ENCODE data around the gene PTCD2. TPM values are rescaled to one million over a fixed set of nuclear protein-coding genes. Genes with fewer than 3 reads are reported as not detected.

The PTCD2 gene
- total RNA-seq, 1 donor from 2014 or later: 6.7 TPM

- Mint-ChIP-seq H3K27me3 (ENCODE audit: unreplicated experiment) (peaks cover 5% of the 10 kb centered on the region), H3K36me3 (ENCODE audit: unreplicated experiment) (no peaks in the 10 kb centered on the region), H3K4me3 (ENCODE audit: unreplicated experiment) (no peak overlapping the region), H3K9me3 (ENCODE audit: unreplicated experiment) (no peaks in the 10 kb centered on the region), H3K27ac (ENCODE audit: unreplicated experiment) (no peak overlapping the region), H3K4me1 (ENCODE audit: low read depth, unreplicated experiment) (peaks cover 8% of the 10 kb centered on the region)
- no peak for TF ChIP-seq CTCF (IDR thresholded peaks at IDR 0.05; ENCODE audit: partially characterized antibody, unreplicated experiment)
- DNase-seq: no peak
Observed at GRCh38 chr5:72379936-72380335, 59.8 kb downstream of the PTCD2 start.

- TF ChIP-seq CTCF (IDR thresholded peaks at IDR 0.05; ENCODE audit: partially characterized antibody, unreplicated experiment): no peak
- peaks cover 8% of the 10 kb centered on the region for H3K4me1 Mint-ChIP-seq (ENCODE audit: low read depth, unreplicated experiment)
- H3K27ac Mint-ChIP-seq (ENCODE audit: unreplicated experiment): no peak overlapping the region
- no peaks in the 10 kb centered on the region for H3K9me3 Mint-ChIP-seq (ENCODE audit: unreplicated experiment)
- no peak overlapping the region for H3K4me3 Mint-ChIP-seq (ENCODE audit: unreplicated experiment)
- H3K36me3 Mint-ChIP-seq (ENCODE audit: unreplicated experiment): no peaks in the 10 kb centered on the region
- H3K27me3 Mint-ChIP-seq (ENCODE audit: unreplicated experiment): peaks cover 2% of the 10 kb centered on the region
- no peak for DNase-seq
Observed at GRCh38 chr5:72380492-72381274, 60.5 kb downstream of the PTCD2 start.

- H3K27me3 Mint-ChIP-seq (ENCODE audit: unreplicated experiment): no peaks in the 10 kb centered on the region
- no peak overlapping the region for H3K27ac Mint-ChIP-seq (ENCODE audit: unreplicated experiment)
- TF ChIP-seq CTCF (IDR thresholded peaks at IDR 0.05; ENCODE audit: partially characterized antibody, unreplicated experiment): no peak
Observed at GRCh38 chr5:72383280-72383679, 63.1 kb downstream of the PTCD2 start.

GRCh38 chr5:72383726-72384125 lies 63.6 kb downstream of the PTCD2 start:
- no peaks in the 10 kb centered on the region for H3K36me3 Mint-ChIP-seq (ENCODE audit: unreplicated experiment)
- H3K27me3 Mint-ChIP-seq (ENCODE audit: unreplicated experiment): no peaks in the 10 kb centered on the region
- DNase-seq: no peak
- no peak overlapping the region for H3K4me3 Mint-ChIP-seq (ENCODE audit: unreplicated experiment)
- TF ChIP-seq CTCF (IDR thresholded peaks at IDR 0.05; ENCODE audit: partially characterized antibody, unreplicated experiment): no peak
- no peaks in the 10 kb centered on the region for H3K9me3 Mint-ChIP-seq (ENCODE audit: unreplicated experiment)
- no peak overlapping the region for H3K27ac Mint-ChIP-seq (ENCODE audit: unreplicated experiment)
- H3K4me1 Mint-ChIP-seq (ENCODE audit: low read depth, unreplicated experiment): no peaks in the 10 kb centered on the region

More at GRCh38 chr5:72383280-72383679, 63.1 kb downstream of the PTCD2 start:
- H3K4me3 Mint-ChIP-seq (ENCODE audit: unreplicated experiment): no peak overlapping the region
- no peaks in the 10 kb centered on the region for H3K9me3 Mint-ChIP-seq (ENCODE audit: unreplicated experiment)
- H3K36me3 Mint-ChIP-seq (ENCODE audit: unreplicated experiment): no peaks in the 10 kb centered on the region
- peaks cover 3% of the 10 kb centered on the region for H3K4me1 Mint-ChIP-seq (ENCODE audit: low read depth, unreplicated experiment)
- DNase-seq: no peak

GRCh38 chr5:72386639-72387038 lies 66.5 kb downstream of the PTCD2 start:
- no peak for TF ChIP-seq CTCF (IDR thresholded peaks at IDR 0.05; ENCODE audit: partially characterized antibody, unreplicated experiment)
- no peak for DNase-seq
- peaks cover 2% of the 10 kb centered on the region for H3K27me3 Mint-ChIP-seq (ENCODE audit: unreplicated experiment)
- H3K27ac Mint-ChIP-seq (ENCODE audit: unreplicated experiment): no peak overlapping the region
- H3K36me3 Mint-ChIP-seq (ENCODE audit: unreplicated experiment): no peaks in the 10 kb centered on the region
- H3K9me3 Mint-ChIP-seq (ENCODE audit: unreplicated experiment): no peaks in the 10 kb centered on the region
- no peaks in the 10 kb centered on the region for H3K4me1 Mint-ChIP-seq (ENCODE audit: low read depth, unreplicated experiment)
- no peak overlapping the region for H3K4me3 Mint-ChIP-seq (ENCODE audit: unreplicated experiment)

Measured in glutamatergic neuron (in vitro differentiated cells).